AG10803 (cell line): ENCODE data around the gene SETBP1.

Source experiments
- DNase-seq: peaks from one replicate; pipeline ENCODE4 v3.0.0; 2010; ENCODE audit warnings: low read depth
- H3K4me3 ChIP-seq: 2 replicates; pipeline ENCODE4 v1.5.1; 2011; ENCODE audit warnings: mild to moderate bottlenecking, low read length, control low read depth
- TF ChIP-seq, protein P1 (sequence below): conservative IDR thresholded peaks from 2 replicates; pipeline ENCODE4 v1.5.1; 2011; ENCODE audit warnings: mild to moderate bottlenecking, low read length, control low read depth, inconsistent platforms

SETBP1 gene

DNA sequence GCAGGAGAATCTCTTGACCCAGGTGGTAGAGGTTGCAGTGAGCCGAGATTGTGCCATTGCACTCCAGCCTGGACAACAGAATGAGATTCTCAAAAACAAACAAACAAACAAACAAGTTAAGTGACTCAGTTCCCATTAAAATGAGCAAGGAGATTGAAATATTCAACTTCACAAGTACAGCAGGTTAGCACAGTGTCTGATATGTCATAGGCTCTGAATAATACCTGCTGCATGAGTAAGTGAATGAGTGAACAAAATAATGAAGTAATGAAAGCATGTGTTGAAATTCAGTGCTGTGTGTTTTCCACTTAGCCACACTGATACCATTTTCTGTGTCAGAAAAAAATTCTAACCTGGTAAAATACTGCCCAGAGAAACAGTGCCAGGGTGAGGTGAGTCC, 41.9 kb upstream of the SETBP1 start:
- TF ChIP-seq, protein P1, sequence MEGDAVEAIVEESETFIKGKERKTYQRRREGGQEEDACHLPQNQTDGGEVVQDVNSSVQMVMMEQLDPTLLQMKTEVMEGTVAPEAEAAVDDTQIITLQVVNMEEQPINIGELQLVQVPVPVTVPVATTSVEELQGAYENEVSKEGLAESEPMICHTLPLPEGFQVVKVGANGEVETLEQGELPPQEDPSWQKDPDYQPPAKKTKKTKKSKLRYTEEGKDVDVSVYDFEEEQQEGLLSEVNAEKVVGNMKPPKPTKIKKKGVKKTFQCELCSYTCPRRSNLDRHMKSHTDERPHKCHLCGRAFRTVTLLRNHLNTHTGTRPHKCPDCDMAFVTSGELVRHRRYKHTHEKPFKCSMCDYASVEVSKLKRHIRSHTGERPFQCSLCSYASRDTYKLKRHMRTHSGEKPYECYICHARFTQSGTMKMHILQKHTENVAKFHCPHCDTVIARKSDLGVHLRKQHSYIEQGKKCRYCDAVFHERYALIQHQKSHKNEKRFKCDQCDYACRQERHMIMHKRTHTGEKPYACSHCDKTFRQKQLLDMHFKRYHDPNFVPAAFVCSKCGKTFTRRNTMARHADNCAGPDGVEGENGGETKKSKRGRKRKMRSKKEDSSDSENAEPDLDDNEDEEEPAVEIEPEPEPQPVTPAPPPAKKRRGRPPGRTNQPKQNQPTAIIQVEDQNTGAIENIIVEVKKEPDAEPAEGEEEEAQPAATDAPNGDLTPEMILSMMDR = no peak
- DNase-seq = no peak
- H3K4me3 ChIP-seq = no peak overlapping the region

GRCh38 chr18:44643004-44643403, 37.7 kb upstream of the SETBP1 start:
- TF ChIP-seq, protein P1 = no peak
- DNase-seq = no peak
- H3K4me3 ChIP-seq = no peak overlapping the region

- TF ChIP-seq, protein P1 = no peak
- H3K4me3 ChIP-seq = no peak overlapping the region
Observed at GRCh38 chr18:44651478-44651877, 29.2 kb upstream of the SETBP1 start.

DNA sequence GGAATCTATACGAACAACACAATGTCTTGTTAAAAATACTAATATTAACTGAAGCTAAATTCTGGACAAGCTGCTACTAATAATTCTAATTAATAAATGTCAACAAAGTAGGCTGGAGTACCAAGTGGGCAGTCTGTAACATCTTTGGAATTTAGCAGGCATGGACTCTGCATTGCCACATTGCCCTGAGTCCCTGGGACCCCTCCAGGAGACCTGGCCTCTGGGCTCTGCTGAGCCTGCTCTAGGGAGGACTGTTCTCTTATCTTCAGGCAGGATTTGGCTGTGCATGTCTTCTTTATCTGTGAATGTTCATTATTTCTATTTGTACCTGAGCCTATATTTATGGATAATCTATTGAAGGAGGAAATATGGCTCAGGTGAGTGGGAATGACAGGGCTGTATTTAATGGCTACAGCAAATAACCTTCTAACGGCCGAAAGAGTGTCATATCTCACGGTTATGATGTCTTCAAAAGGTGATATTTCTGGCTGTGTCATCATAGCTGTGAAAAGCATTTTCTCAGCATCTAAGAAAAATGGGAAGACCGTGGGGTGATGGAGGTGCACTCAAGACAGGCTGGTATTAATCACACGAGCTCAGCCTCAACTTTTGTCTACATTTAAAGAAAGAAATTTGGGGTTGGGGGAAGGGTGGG, 28.6 kb upstream of the SETBP1 start:
- TF ChIP-seq, protein P1 = no peak
- no peak overlapping the region for H3K4me3 ChIP-seq
- DNase-seq = no peak

More at GRCh38 chr18:44651478-44651877, 29.2 kb upstream of the SETBP1 start:
- peak; percentile 71 for DNase-seq

- no peak for DNase-seq
- TF ChIP-seq, protein P1 = no peak
- H3K4me3 ChIP-seq = no peak overlapping the region
Observed at GRCh38 chr18:44652722-44653121, 28.0 kb upstream of the SETBP1 start.

- TF ChIP-seq, protein P1 = no peak; the same call in 1 of the 2 replicates
- DNase-seq = peak; percentile 85
Observed at GRCh38 chr18:44654573-44654972, 26.1 kb upstream of the SETBP1 start.

GRCh38 chr18:44655435-44655834, 25.3 kb upstream of the SETBP1 start:
- no peak for DNase-seq
- TF ChIP-seq, protein P1 = no peak
- no peak overlapping the region for H3K4me3 ChIP-seq

More at GRCh38 chr18:44654573-44654972, 26.1 kb upstream of the SETBP1 start:
- no peak overlapping the region for H3K4me3 ChIP-seq
